SK-N-SH treated with all-trans-retinoic acid at 6 μM for 48 hours (cell line): ENCODE results near the gene MYO16.

ENCODE experiments used
- ATAC-seq: fragments of 200-7000 bp; cut with Tn5 transposase; 3 replicates; pipeline ENCODE4 v1.9.1; 2020; ENCODE audit warnings: mild to moderate bottlenecking, moderate library complexity
- BACH2 ChIP-seq: fragments of 250-450 bp; sonication (Bioruptor Pico); IDR thresholded peaks from 2 replicates; pipeline ENCODE4 v1.9.0; 2021; ENCODE audit warnings: mild to moderate bottlenecking, borderline replicate concordance
- CSRNP3 ChIP-seq: fragments of 250-450 bp; sonication (Bioruptor Pico); IDR thresholded peaks from 2 replicates; pipeline ENCODE4 v1.5.1; 2021; ENCODE audit warnings: mild to moderate bottlenecking, moderate library complexity
- ESRRG ChIP-seq: fragments of 250-450 bp; sonication (Bioruptor Pico); IDR thresholded peaks from 2 replicates; pipeline ENCODE4 v1.6.1; 2021; ENCODE audit warnings: mild to moderate bottlenecking
- GLIS3 ChIP-seq: fragments of 250-450 bp; sonication (Bioruptor Pico); IDR thresholded peaks from 2 replicates; pipeline ENCODE4 v1.5.0; 2020; ENCODE audit warnings: mild to moderate bottlenecking, moderate library complexity
- ISL1 ChIP-seq: fragments of 250-450 bp; sonication (Bioruptor Pico); IDR thresholded peaks from 2 replicates; pipeline ENCODE4 v2.1.2; 2022; ENCODE audit warnings: mild to moderate bottlenecking, moderate library complexity
- OSR1 ChIP-seq: fragments of 250-450 bp; sonication (Bioruptor Pico); IDR thresholded peaks from 2 replicates; pipeline ENCODE4 v1.8.0; 2022; ENCODE audit warnings: moderate library complexity, mild to moderate bottlenecking, inconsistent platforms
- RARB ChIP-seq: fragments of 250-450 bp; sonication (Bioruptor Pico); IDR thresholded peaks from 2 replicates; pipeline ENCODE4 v1.8.0; 2021; ENCODE audit warnings: mild to moderate bottlenecking, moderate library complexity
- SNAI2 ChIP-seq: fragments of 250-450 bp; sonication (Bioruptor Pico); IDR thresholded peaks from 2 replicates; pipeline ENCODE4 v1.5.0; 2020; ENCODE audit warnings: mild to moderate bottlenecking, moderate library complexity
- TCF4 ChIP-seq: fragments of 250-450 bp; sonication (Bioruptor Pico); IDR thresholded peaks from 2 replicates; pipeline ENCODE4 v1.8.0; 2021; ENCODE audit warnings: mild to moderate bottlenecking, moderate library complexity, borderline replicate concordance
- TOX ChIP-seq: fragments of 250-450 bp; sonication (Bioruptor Pico); IDR thresholded peaks from 2 replicates; pipeline ENCODE4 v1.8.0; 2021; ENCODE audit warnings: mild to moderate bottlenecking, moderate library complexity, borderline replicate concordance
- ZC3H10 ChIP-seq: fragments of 250-450 bp; sonication (Bioruptor Pico); IDR thresholded peaks from 2 replicates; pipeline ENCODE4 v1.5.1; 2021; ENCODE audit warnings: mild to moderate bottlenecking, moderate library complexity
- ZFP3 ChIP-seq: fragments of 250-450 bp; sonication (Bioruptor Pico); IDR thresholded peaks from 2 replicates; pipeline ENCODE4 v1.5.0; 2020; ENCODE audit warnings: mild to moderate bottlenecking, moderate library complexity
- ZFP30 ChIP-seq: fragments of 450-650 bp; formaldehyde crosslinking; IDR thresholded peaks from 2 replicates; pipeline ENCODE4 v1.5.0; 2022; ENCODE audit warnings: mild to moderate bottlenecking, moderate library complexity
- ZNF565 ChIP-seq: fragments of 450-650 bp; formaldehyde crosslinking; conservative IDR thresholded peaks from 2 replicates; pipeline ENCODE4 v1.5.0; 2020; ENCODE audit warnings: low read depth, mild to moderate bottlenecking, moderate library complexity
- ZNF70 ChIP-seq: fragments of 450-650 bp; formaldehyde crosslinking; IDR thresholded peaks from 2 replicates; pipeline ENCODE4 v1.5.0; 2020; ENCODE audit warnings: mild to moderate bottlenecking, moderate library complexity
- ZNF8 ChIP-seq: fragments of 450-650 bp; formaldehyde crosslinking; IDR thresholded peaks from 2 replicates; pipeline ENCODE4 v1.5.0; 2020; ENCODE audit warnings: mild to moderate bottlenecking, moderate library complexity
- TF ChIP-seq, protein P1 (sequence below): fragments of 250-450 bp; sonication (Bioruptor Pico); IDR thresholded peaks from 2 replicates; pipeline ENCODE4 v1.5.1; 2020; ENCODE audit warnings: low read depth, mild to moderate bottlenecking, moderate library complexity
- TF ChIP-seq, protein P2 (sequence below): fragments of 250-450 bp; sonication (Bioruptor Pico); IDR thresholded peaks from 2 replicates; pipeline ENCODE4 v1.5.0; 2020; ENCODE audit warnings: mild to moderate bottlenecking, moderate library complexity
- TF ChIP-seq, protein P3 (sequence below): fragments of 250-450 bp; sonication (Bioruptor Pico); IDR thresholded peaks from 2 replicates; pipeline ENCODE4 v1.8.0; 2021; ENCODE audit warnings: low read depth, mild to moderate bottlenecking, moderate library complexity, borderline replicate concordance

The MYO16 gene

DNA sequence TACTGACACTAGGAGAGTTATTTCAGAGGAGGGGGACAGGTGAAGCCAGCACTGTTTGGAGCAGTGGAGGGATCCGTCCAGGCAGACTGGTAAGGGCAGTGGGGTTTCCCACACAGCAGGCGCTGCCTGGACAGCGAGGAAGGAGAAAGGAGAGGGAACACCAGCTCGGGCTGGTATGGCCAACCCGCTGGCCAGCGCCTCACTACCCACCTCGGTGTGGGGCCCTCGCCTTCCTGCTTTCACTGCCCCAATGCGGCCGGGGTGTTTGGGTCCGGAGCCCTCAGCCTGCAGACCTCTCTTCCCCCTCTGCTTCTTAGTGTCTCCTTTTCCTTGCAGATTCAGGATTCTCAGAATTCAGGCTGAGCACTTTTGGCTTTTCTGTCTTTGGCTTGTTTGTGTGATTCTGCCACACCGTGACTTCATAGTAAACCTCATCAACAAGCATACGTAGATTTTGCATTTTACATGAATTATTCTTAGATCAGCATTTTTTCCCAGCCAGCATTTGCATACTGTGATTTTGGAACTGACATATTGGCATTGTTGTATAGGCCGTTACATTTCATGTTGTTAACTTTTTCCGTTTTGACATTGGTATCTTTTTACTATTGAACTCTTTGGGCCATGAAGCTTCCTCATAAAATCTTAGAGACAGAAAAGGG, 294.1 kb downstream of the MYO16 start:
- ATAC-seq, result no peak
- no peak for TF ChIP-seq TOX (CRISPR knock-in tag)
- TF ChIP-seq GLIS3, result no peak
- TF ChIP-seq ESRRG, result no peak
- TF ChIP-seq ZC3H10 (CRISPR knock-in tag), result no peak
- TF ChIP-seq CSRNP3, result no peak
- TF ChIP-seq, protein P1, sequence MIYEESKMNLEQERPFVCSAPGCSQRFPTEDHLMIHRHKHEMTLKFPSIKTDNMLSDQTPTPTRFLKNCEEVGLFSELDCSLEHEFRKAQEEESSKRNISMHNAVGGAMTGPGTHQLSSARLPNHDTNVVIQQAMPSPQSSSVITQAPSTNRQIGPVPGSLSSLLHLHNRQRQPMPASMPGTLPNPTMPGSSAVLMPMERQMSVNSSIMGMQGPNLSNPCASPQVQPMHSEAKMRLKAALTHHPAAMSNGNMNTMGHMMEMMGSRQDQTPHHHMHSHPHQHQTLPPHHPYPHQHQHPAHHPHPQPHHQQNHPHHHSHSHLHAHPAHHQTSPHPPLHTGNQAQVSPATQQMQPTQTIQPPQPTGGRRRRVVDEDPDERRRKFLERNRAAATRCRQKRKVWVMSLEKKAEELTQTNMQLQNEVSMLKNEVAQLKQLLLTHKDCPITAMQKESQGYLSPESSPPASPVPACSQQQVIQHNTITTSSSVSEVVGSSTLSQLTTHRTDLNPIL (CRISPR knock-in tag), result no peak
- TF ChIP-seq ISL1, result no peak
- no peak for TF ChIP-seq SNAI2
- TF ChIP-seq, protein P2, sequence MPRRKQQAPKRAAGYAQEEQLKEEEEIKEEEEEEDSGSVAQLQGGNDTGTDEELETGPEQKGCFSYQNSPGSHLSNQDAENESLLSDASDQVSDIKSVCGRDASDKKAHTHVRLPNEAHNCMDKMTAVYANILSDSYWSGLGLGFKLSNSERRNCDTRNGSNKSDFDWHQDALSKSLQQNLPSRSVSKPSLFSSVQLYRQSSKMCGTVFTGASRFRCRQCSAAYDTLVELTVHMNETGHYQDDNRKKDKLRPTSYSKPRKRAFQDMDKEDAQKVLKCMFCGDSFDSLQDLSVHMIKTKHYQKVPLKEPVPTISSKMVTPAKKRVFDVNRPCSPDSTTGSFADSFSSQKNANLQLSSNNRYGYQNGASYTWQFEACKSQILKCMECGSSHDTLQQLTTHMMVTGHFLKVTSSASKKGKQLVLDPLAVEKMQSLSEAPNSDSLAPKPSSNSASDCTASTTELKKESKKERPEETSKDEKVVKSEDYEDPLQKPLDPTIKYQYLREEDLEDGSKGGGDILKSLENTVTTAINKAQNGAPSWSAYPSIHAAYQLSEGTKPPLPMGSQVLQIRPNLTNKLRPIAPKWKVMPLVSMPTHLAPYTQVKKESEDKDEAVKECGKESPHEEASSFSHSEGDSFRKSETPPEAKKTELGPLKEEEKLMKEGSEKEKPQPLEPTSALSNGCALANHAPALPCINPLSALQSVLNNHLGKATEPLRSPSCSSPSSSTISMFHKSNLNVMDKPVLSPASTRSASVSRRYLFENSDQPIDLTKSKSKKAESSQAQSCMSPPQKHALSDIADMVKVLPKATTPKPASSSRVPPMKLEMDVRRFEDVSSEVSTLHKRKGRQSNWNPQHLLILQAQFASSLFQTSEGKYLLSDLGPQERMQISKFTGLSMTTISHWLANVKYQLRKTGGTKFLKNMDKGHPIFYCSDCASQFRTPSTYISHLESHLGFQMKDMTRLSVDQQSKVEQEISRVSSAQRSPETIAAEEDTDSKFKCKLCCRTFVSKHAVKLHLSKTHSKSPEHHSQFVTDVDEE (CRISPR knock-in tag), result no peak

DNA sequence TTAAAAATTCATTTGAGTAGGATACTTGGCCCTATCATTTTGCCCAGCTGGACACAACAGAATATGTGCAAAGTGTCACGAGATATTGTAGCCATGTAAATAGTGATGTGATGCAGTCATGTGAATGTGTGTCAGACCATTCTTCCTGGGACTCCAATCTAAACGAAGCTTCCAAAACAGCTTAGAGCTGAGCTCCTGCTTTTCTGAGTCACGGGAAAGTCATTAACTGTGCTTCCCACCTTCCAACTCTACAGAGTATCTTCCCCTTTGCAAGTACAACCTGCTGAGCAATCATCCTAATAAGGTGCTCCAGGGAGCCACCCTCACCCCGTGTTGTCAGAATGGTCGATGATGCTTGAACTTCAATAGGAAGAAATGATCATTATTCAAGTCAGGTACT, 294.7 kb downstream of the MYO16 start:
- no peak for TF ChIP-seq ZNF70 (CRISPR knock-in tag)
- no peak for TF ChIP-seq ZFP3
- no peak for TF ChIP-seq OSR1 (CRISPR knock-in tag)
- TF ChIP-seq, protein P3, sequence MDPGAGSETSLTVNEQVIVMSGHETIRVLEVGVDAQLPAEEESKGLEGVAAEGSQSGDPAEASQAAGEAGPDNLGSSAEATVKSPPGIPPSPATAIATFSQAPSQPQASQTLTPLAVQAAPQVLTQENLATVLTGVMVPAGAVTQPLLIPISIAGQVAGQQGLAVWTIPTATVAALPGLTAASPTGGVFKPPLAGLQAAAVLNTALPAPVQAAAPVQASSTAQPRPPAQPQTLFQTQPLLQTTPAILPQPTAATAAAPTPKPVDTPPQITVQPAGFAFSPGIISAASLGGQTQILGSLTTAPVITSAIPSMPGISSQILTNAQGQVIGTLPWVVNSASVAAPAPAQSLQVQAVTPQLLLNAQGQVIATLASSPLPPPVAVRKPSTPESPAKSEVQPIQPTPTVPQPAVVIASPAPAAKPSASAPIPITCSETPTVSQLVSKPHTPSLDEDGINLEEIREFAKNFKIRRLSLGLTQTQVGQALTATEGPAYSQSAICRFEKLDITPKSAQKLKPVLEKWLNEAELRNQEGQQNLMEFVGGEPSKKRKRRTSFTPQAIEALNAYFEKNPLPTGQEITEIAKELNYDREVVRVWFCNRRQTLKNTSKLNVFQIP (CRISPR knock-in tag), result no peak
- TF ChIP-seq CSRNP3, result no peak
- no peak for TF ChIP-seq RARB (CRISPR knock-in tag)
- TF ChIP-seq ZNF8, result no peak
- TF ChIP-seq ZFP30 (CRISPR knock-in tag), result no peak
- TF ChIP-seq TCF4 (CRISPR knock-in tag), result no peak
- TF ChIP-seq TOX (CRISPR knock-in tag), result no peak
- TF ChIP-seq, protein P1 (CRISPR knock-in tag), result no peak
- ATAC-seq, result no peak

GRCh38 chr13:108924541-108924940, 295.1 kb downstream of the MYO16 start:
- no peak for TF ChIP-seq ZNF565 (CRISPR knock-in tag)
- TF ChIP-seq CSRNP3, result no peak
- TF ChIP-seq BACH2 (CRISPR knock-in tag), result no peak
- TF ChIP-seq, protein P2 (CRISPR knock-in tag), result no peak
- TF ChIP-seq ZFP30 (CRISPR knock-in tag), result no peak
- TF ChIP-seq ESRRG, result no peak
- TF ChIP-seq TCF4 (CRISPR knock-in tag), result no peak
- no peak for ATAC-seq
